HG03095 (cell line): ENCODE results near the gene GHITM.
A peak's percentile ranks its signal among the peaks of the same experiment; 100 is the strongest.
"Not testable (repeated sequence)": the region's sequence is repeated elsewhere in the genome, so short reads cannot be mapped to it uniquely, and the experiment has no call there.

Experiments
- ATAC-seq: cut with Tn5 transposase; IDR thresholded peaks from one replicate; pipeline ENCODE4 v1.9.1; 2021; ENCODE audit warnings: moderate library complexity; ENCODE audit not compliant: unreplicated experiment

GHITM gene

DNA sequence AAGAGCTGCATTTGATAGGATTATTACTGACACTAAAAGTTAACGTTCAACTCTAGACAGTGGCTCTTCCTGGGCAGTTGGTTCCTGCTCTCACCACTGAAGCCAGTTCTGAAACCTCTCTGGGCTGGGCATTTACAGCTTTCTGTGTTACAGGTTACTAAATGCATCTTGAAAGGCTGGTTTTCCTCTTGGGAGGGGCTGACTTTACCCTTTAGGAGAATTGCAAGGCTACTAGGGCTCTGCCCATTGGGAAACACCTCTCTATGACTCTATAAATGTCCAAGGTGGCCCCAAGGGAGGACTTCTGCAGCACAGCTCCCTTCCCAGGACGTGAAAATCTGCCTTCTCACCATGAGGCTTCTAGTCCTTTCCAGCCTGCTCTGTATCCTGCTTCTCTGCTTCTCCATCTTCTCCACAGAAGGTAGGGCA lies 34.2 kb downstream of the GHITM start, which contains the start of gene GPR15LG:
TSS of gene GPR15LG (plus strand) at position 301 of the 429 bp plus-strand sequence. CDS start at position 352, 51 bp downstream.
- ATAC-seq = no peak

DNA sequence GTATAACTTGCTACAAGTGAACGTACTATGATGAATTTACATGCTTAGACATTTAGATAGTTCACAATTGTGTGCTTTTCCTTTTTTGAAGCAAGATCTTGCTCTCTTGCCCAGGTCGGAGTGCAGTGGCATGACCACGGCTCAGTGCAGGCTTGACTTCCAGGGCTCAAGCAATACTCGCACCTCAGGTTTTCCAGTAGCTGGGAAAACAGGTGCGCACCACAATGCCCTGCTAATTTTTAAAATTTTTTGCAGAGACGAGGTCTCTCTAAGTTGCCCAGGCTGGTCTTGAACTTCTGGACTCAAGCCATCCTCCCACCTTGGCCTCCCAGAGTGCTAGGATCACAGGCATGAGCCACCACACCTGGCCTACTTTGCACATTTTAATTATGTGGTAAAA lies 36.1 kb downstream of the GHITM start:
- ATAC-seq = no peak

DNA sequence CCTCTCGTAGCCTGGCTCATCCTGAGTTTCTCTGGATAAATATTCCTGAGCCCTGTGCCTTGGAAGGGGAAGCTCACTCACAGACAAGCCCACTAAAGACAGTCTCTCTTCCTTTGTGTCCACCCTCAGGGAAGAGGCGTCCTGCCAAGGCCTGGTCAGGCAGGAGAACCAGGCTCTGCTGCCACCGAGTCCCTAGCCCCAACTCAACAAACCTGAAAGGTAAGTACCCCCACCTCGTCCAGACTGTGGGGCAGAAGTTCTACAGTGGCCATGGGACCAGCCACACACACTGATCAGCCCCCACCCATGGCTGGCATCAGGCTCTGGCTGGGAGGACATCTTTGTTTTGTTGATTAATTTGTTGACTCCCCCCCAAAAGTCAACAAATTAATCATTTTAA lies 37.0 kb downstream of the GHITM start:
- ATAC-seq = no peak

DNA sequence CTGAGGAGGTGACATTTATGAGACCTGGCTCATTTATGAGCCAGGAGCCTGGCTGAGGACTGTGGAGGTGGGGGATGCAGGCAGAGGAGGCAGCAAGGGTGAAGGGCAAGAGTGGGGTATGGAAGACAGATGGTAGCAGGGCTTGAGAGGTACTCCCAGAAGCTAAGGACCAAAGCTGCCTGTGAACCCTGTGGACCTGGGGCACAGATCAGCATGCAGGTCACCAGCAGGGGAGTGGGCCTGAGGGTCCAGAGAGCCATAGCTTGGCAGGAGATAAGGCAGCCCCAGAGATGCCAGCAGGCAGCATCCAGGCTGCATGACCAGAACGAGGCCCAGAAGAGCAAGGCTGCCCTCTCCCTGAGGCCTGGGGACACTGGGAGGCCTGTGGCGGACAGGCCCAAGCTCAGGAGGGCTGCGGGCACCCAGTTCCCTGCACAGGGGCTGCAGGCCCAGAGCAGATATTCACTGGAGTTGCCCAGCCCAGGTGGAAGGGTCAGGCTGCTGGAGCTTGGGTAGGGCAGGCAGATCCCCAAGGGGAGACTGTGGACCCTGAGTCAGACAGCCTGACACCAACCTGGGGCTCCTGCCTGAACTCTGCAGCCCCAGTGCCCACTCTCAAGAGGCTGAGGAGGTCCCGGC lies 37.6 kb downstream of the GHITM start:
- no peak for ATAC-seq

DNA sequence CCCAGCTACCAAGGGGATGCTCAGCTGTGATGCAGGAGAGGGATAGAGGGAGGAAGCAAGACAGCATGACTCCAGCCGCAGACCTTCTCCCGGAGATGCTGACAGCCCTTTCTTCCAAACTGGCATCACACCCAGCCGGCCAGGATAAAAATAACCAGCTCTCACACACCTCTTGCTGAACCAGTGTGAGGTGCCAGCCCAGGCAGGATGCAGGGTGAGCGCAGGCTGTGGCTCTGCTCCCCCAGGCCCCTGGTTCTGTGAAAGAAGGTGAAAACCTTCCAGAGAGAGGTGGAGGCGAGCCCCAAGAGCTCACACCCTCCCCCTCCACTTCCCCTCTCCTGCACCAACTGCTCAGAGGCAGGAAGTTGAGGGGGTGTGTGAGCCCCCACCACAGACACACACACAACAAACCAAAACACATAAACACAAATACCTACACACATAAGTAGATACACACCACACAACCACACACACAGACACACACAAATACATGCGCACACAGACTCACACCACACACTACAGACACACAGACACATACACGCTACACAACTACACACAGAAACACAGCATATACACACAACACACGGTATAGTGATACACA lies 38.3 kb downstream of the GHITM start:
- ATAC-seq = peak; percentile 37

DNA sequence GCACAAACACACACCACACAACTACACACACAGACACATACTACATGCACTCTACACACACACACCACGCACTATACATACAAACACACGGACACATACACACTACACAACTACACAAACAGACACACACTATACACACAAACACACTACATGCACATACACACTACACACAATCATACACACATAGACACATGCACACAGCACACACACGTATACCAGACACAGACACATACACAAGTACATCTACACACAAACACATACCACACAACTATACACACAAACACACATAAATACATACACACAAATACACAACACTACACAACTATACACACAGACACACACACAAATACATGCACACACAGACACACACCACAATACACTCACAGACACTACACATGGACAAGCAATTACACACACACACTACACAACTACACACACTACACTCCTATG lies 38.9 kb downstream of the GHITM start:
- no peak for ATAC-seq

DNA sequence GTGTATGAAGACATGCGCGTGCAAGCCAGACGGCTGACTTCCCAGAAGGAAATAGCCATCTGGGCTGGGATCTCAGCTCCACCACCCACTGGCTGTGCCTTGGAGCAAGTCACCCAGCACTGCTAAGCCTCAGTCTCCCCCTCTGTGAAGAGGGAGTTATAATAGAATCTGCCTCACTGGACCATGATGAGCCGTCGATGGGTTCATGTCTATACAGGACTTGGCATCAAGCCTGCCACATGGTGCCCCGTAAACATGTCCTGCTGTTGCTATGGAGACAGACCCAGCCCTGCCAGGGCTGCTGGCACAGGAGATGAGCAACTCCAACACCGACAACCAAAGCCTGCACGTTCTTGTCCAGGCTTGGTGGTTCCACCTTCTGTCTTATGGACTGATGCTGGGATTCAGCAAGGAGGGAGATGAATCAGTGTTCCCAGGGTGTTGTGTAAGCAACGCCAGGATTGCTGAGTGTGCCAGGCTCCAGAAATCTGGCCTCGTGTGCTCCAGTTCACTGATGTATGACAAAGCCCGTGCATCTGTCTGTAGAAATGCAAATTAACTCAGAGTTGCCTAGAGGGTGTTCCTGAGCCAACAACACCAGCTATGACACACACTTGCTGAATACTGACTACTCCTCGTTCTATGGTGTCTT lies 39.9 kb downstream of the GHITM start:
- peak; percentile 92 for ATAC-seq

DNA sequence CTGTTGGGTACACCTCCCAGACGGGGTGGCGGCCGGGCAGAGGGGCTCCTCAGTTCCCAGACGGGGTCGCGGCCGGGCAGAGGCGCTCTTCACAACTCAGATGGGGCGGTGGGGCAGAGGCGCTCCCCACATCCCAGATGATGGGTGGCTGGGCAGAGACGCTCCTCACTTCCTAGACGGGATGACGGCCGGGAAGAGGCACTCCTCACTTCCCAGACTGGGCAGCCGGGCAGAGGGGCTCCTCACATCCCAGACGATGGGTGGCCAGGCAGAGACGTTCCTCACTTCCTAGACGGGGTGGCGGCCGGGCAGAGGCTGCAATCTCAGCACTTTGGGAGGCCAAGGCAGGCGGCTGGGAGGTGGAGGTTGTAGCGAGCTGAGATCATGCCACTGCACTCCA lies 41.1 kb downstream of the GHITM start:
- ATAC-seq = not testable (repeated sequence)

DNA sequence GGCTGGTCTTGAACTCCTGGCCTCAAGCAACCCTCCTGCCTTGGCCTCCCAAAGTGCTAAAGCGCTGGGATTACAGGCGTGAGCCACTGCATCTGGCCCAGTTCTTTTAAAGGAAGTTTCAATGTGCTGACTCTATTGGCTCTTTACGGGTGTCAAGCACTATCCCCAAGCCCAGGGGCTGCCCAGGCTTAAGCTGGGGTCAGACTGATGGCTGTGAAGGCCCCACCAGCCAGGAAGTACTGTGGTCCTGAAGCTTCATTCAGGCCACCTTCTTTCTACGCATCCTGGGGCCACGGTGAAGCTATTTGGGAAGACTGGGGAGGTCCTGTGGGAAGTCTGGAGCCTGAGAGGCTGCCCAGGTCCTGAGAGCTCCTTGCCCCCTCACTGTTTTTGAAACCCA lies 42.3 kb downstream of the GHITM start:
- ATAC-seq = no peak

DNA sequence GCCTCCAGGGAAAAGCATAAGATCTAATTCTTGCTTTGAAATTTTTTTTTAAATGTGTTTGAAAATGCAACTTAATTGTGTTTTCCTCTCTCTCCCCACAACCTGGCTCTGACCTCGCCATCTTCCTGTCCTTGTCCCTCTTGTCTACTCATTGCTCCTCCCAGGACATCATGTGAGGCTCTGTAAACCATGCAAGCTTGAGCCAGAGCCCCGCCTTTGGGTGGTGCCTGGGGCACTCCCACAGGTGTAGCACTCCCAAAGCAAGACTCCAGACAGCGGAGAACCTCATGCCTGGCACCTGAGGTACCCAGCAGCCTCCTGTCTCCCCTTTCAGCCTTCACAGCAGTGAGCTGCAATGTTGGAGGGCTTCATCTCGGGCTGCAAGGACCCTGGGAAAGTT lies 45.2 kb downstream of the GHITM start:
- no peak for ATAC-seq

DNA sequence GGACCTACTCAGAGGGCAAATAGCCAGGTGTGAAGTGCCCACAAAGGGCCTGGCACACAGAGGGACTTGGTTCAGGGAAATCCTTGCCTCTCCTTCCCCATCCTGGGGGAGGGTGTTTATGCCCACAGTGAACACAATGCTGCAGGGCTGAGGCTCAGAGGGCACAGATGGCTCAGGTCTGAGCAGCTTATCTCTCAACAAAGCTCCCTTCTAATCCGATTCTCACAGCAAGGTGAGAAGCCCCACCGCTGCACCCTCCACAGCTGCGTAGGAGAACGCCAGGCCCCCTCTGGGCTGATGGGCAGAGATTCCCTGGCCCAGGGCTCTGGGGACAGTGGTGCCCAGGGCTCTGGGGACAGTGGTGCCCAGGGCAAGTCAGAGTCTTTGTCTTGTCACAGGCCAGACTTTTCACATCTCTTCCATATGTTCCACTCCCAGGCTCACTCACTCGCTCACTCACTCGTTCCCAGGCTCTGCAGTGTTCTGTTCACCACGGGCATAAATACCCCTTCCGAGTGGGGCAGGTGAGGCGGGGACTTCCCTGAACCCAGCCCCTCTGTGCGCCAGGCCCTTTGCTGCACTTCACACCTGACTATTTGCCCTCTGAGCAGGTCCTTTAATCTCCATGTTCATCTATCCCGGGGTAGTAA lies 46.3 kb downstream of the GHITM start:
- no peak for ATAC-seq

DNA sequence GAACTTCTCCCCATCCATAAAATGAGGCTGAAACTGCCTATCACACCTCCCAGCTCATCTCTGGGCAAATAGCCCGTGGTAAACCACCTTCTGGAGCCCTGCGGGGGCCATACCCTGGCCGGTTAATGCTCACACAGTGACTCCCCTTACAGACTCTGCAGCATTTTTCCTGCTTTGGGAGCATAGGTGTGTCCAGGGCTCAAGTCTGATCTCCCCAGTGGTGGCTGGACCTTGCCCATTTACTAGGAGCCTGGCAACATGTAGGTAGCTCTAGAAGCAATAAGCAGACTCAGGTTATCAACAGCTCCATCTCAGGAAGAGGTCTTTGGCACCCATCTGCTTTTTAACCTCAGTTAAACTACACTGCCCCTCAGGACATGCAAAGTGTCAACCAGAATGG lies 49.5 kb downstream of the GHITM start:
- no peak for ATAC-seq

DNA sequence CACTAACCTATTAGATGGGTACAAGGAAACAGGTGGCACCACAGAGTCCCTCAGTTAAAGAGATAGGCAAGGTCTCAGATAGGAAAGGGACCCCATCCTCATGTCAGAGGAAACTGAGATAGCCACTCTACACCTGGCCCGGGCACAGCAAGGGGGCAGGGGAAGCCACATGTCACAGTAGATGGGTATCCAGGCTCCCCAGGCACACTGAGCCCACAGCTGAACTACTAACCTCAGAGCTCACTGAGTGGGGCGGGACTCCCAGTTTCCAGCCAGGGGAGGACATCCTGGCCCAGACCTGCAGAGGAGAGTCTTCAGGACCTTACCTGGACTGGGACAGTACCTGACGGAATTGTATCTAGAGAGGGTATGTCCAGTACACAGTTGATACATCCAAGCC lies 51.3 kb downstream of the GHITM start:
- ATAC-seq = no peak

DNA sequence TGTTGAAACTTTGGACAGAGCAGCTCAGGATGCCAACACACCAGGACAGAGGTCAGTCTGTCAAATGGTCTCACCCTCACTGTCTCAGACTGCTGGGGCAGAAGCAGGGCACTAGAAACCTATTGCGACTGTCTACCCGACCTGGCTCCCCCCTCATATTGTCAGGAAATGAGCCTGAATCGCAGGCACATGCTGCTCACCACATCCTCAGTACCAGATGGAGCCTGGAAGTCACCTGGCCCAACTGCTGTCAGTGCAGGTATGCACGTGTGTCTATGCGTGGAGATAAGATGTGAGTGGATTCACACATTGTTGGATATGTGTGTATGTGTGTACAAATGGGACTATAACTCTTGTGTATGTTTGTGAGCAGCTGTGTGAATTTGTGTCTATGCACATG lies 51.8 kb downstream of the GHITM start:
- ATAC-seq = no peak

DNA sequence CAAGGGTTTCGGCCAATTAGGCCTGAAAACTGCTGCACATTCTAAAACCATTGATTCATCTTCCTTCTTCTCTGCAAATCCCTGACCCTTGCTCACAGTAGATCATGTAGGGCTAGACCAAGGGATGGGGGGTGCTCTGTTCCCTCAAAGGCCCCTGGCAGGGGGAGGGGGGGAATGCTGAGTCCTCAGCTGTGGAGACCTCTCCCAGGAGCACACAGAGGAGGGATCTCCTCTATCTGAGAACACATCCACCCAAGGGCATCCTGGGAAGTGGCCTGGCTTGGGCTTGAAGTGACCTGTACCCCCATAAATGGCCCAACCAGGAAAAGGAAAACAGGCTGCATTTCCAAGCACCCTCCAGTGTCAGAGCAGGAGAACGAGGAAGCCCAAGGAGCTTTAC lies 54.0 kb downstream of the GHITM start:
- no peak for ATAC-seq

DNA sequence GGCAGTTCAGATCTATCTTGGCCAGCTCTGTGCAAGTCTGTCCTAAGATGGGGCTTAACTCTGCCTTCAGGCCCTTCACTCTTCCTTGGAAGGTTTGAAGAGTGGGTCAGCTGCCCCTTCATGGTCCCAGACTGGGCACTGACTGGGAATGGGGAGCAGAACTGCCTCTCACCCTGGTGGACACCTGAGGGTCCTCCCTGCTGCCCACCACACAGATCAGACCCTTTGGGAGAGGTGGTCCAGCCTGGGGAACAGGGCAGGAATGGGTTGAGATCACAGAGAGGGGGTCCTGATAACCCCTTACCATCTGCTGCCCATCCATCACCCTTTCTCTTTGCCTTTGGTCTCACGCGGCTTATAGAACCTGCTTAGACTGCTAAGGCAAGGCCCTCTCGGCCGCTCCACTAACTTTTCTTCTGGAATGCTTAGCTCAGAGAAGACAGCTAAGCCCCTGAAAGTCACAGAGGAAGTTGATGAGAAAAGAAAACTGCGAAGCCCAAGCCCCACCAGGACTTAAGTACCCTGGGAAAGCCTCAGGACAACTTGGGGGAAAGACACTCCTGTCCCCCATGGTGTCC lies 54.6 kb downstream of the GHITM start:
- ATAC-seq = no peak

DNA sequence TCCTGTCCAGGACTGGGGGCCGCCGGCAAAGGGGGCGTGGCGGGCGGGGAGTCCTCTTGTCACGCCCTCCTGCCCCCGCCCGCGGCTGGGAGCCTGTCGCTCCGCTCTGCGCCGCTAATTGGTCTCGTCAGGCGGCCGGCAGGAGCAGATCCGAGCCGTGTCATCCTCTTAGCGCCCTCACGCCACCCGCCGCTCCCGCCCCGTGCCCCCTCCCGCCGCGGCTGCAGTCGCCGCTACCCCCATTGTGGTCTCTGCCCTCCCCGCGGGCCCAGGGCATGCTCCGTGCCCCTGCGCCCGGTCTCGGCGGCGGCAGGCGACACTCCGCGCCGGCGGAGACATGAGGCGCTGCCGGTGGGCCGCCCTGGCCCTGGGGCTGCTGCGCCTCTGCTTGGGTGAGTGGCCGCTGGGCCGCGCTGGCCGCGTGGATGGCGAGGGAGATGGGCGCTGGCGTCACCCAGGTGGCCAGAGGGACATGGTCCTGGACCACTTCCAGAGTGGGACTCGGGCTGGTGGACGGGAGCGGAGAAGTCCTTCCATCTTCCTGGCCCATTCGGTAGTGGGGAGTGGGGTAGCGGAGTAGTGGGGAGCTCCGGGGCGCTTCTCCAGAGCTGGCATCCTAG lies 55.2 kb downstream of the GHITM start, which contains the start of gene CDHR1:
TSS of gene CDHR1 (plus strand) at position 114 of the 620 bp plus-strand sequence. CDS start at position 338, 224 bp downstream.
- ATAC-seq = peak; percentile 85

DNA sequence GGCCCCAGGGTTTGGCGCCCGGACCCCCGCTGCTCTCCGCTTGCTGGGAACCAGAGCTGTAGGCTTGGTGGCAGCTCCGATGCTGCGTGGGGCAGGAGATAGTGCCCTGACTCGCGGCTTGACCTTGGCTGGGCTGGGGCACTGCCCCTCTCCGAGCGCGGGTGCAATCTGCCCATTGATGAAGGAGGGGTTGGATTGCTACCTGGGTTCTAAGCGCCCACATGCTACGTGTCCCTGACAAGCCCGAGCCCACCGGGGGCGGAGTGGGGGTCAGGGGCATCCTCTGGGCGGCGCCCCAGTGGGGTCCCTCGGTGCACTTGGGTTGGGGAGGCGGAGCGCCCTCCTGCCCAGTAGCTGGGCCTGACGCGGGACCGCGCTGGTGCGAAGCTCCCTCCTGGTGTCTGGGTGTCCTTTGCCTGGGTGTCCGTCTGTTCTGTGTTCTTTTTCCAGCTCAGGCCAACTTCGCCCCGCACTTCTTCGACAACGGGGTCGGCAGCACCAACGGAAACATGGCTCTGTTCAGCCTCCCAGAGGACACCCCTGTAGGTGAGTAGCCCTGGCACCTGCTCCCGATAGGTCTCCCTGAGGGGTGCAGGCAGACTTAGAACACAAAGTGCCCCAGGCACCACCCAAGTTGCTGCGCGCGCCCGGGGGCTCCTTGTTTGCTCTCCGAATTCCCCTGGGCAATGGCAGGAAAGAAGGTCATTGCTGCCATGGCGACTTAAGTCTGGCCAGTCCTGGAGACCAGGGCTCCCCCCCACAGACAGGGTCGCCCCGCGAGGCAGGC lies 55.9 kb downstream of the GHITM start:
- ATAC-seq = no peak

DNA sequence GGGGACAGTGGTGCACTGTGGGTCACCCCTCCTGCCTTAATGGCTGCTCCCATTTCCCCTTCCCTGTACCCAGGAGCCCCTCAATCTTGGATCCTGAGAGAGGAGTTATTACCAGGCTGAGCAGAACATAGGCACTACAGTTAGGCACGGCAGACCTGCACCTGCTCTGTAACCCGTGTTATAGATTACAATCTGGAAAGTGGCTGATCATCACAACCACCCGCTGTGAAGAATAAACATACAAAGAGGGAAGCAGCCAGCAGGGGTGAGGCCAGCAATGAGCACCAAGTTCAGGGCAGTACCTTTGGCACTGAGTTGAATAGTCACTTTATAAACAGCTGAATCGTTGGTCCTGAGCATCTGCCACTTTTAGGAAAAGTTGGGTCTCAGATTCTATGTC lies 56.8 kb downstream of the GHITM start:
- ATAC-seq = no peak

DNA sequence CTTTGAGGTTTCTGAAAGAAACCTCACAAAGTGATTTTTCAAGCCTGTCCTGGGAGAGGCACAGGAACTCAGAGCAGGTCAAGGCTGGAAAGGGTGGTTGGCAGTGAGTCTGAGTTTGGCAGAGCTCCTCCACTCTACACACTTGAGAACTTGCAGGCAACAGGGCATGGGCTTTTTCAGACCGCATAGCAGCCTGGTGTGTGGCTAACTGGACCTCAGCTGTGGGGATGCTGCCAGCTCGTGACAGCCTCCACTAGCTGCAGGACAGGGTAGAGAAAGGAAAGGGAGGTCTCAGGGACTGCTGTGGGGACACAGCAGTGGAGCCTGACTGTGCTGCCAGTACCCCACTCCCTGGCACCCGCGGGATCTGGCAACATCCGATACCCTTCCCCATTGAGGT lies 57.6 kb downstream of the GHITM start:
- no peak for ATAC-seq
